Fibroblast of the aortic adventitia (primary cell): ENCODE measurements around the gene TRIM59. TPM values are rescaled to one million over a fixed set of nuclear protein-coding genes. Genes with fewer than 3 reads are reported as not detected.

ENCODE experiments used
- DNase-seq: peaks from one replicate; pipeline ENCODE4 v3.0.0-alpha.2; 2010; ENCODE audit warnings: low read depth
- H3K4me3 ChIP-seq: 2 replicates; pipeline ENCODE4 v1.5.1; 2011; ENCODE audit warnings: low read depth, mild to moderate bottlenecking, control low read depth, low read length, moderate library complexity
- total RNA-seq: library from RNA; depleted of rRNA; stranded (reverse); fragments of >200 nt; gene quantifications from 2 replicates; pipeline ENCODE4 v1.2.3, GENCODE V29; 2012; ENCODE audit warnings: low replicate concordance
- TF ChIP-seq, protein P1 (sequence below): IDR thresholded peaks from 2 replicates; pipeline ENCODE4 v1.5.1; 2011; ENCODE audit warnings: mild to moderate bottlenecking, low read length, control low read depth, inconsistent platforms; ENCODE audit not compliant: insufficient read depth

Gene TRIM59
- total RNA-seq, 1 donor = 47.8 TPM

- peak; percentile 97 for DNase-seq
- TF ChIP-seq, protein P1, sequence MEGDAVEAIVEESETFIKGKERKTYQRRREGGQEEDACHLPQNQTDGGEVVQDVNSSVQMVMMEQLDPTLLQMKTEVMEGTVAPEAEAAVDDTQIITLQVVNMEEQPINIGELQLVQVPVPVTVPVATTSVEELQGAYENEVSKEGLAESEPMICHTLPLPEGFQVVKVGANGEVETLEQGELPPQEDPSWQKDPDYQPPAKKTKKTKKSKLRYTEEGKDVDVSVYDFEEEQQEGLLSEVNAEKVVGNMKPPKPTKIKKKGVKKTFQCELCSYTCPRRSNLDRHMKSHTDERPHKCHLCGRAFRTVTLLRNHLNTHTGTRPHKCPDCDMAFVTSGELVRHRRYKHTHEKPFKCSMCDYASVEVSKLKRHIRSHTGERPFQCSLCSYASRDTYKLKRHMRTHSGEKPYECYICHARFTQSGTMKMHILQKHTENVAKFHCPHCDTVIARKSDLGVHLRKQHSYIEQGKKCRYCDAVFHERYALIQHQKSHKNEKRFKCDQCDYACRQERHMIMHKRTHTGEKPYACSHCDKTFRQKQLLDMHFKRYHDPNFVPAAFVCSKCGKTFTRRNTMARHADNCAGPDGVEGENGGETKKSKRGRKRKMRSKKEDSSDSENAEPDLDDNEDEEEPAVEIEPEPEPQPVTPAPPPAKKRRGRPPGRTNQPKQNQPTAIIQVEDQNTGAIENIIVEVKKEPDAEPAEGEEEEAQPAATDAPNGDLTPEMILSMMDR = no peak
- no peak overlapping the region for H3K4me3 ChIP-seq
These were observed 24.4 kb upstream of the TRIM59 start for GRCh38 chr3:160473978-160474377.

- TF ChIP-seq, protein P1 = no peak
- no peak overlapping the region for H3K4me3 ChIP-seq
- DNase-seq = peak; percentile 76
These were observed 23.6 kb upstream of the TRIM59 start for GRCh38 chr3:160473221-160473620.

DNA sequence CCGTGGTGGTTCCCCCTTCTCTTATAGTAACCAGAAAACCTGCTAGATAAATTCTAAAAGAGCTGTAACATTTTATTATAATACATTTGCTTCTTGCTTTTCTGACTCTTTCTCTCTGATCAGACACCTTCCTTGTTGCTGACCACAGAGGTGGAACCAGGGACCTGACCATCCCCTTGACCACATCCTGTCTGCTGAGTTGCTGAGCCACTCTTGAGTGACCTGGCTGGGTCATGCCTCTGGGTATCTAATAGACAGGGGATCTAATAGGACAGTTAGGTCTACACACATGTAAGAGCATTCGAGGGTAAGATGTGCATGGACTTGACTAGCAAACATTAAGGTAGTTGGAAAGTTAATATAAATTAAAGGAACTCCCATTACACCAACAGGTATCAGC lies 22.8 kb upstream of the TRIM59 start:
- no peak for DNase-seq
- H3K4me3 ChIP-seq = no peak overlapping the region
- TF ChIP-seq, protein P1 = no peak

GRCh38 chr3:160471892-160472291 lies 22.3 kb upstream of the TRIM59 start:
- TF ChIP-seq, protein P1 = no peak
- no peak for DNase-seq
- H3K4me3 ChIP-seq = no peak overlapping the region

DNA sequence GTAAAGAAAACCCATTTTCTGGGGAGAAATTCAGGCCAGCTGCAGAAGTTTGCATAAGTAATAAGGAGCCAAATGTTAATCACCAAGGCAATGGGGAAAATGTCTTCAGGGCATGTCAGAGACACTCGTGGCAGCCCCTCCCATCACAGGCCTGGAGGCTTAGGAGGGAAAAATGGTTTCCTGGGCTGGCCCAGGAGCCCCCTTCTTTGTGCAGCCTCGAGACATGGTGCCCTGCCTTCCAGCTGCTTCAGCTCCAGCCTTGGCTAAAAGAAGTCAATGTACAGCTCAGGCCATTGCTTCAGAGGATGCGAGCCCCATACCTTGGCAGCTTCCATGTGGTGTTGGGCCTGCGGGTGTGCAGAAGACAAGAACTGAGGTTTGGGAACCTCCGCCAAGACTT lies 20.6 kb upstream of the TRIM59 start:
- no peak for DNase-seq
- H3K4me3 ChIP-seq = no peak overlapping the region
- TF ChIP-seq, protein P1 = no peak

DNA sequence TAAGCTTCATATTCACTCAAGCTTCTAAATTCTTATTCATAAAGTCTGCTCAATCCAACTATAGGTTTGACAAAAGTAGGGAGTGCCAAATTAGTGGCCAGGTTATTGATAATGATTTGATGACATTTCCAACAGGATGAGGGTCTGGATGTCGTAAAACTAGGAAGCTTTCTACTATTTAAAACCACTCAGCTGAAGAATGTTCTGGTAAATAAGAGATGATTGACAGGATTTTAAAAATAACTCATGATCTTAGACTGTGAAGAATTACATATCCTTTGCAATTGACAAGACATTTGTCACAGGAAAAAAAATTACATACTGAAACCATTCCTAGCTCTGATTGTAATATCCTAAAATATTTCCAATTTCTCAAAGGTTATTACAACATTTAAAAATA lies 15.4 kb upstream of the TRIM59 start:
- TF ChIP-seq, protein P1 = no peak
- DNase-seq = no peak
- H3K4me3 ChIP-seq = no peak overlapping the region

GRCh38 chr3:160464321-160464720 lies 14.7 kb upstream of the TRIM59 start:
- TF ChIP-seq, protein P1 = no peak
- DNase-seq = no peak
- H3K4me3 ChIP-seq = no peak overlapping the region
